Measurements from ENCODE around the gene ARID1B. TPM values are rescaled to one million over a fixed set of nuclear protein-coding genes. Genes with fewer than 3 reads are reported as not detected.

Gene ARID1B
- total and polyA plus RNA-seq, 9 of the 15 experiments (the other 6 are each of a cell fraction or from before 2014, with no cell fraction given): 12.5 to 50.5 (median 25.8) TPM

DNA sequence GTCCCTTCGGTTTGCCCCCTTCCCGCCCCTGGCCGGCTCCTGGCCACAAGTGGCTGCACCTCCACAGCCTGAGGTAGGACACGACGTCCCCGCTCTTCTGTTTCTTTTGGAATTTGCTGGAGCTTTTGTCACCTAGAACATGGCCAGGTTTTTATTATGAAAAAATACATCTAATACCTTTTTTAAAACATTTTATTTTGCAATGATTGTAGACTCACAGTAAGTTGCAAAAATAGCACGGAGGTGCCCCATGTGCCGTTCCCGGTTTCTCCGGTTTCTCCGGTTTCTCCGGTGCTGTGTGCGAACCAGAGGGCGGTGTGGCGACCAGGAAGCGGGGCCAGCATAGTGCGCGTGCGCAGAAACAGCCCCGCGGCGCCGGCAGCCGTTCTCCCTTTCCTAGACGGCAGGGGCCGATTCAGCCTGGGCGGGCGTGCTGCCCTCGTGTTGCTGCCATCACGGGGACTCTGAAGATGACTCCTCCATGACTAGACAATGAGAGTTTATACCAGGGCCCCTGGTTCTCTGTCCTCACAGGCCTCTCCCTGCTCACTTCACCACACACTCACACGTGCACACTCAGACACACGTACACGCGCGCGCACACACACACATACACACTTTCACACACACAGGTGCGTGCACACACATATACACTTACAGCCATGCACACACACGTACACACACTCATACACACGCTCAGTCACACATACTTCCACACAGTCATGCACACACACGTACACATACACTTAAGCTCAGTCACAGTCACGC lies 444.1 kb downstream of the ARID1B start (continued):
- TF ChIP-seq EZH2 (IDR thresholded peaks at IDR 0.05; ENCODE audit: borderline replicate concordance, low read depth, low read length): no peak
- no peak for TF ChIP-seq SIN3B (IDR thresholded peaks at IDR 0.05; ENCODE audit: low read depth)
- peak; percentile 72 for TF ChIP-seq MYC (IDR thresholded peaks at IDR 0.05; ENCODE audit: low read depth, low read length)
- TF ChIP-seq MYC (CRISPR knock-in tag; IDR thresholded peaks at IDR 0.05; ENCODE audit: borderline replicate concordance, low read depth): peak; percentile 25; the same call in 1 of the 2 replicates
- no peak for TF ChIP-seq STAT5B (CRISPR knock-in tag; IDR thresholded peaks at IDR 0.05)
- peak; percentile 63; the same call in 1 of the 2 replicates for TF ChIP-seq GTF2F1 (IDR thresholded peaks at IDR 0.05; ENCODE audit: low read depth, low read length)
- TF ChIP-seq, protein P1, sequence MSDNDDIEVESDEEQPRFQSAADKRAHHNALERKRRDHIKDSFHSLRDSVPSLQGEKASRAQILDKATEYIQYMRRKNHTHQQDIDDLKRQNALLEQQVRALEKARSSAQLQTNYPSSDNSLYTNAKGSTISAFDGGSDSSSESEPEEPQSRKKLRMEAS (CRISPR knock-in tag; IDR thresholded peaks at IDR 0.05): peak; percentile 94
- TF ChIP-seq, protein P2, sequence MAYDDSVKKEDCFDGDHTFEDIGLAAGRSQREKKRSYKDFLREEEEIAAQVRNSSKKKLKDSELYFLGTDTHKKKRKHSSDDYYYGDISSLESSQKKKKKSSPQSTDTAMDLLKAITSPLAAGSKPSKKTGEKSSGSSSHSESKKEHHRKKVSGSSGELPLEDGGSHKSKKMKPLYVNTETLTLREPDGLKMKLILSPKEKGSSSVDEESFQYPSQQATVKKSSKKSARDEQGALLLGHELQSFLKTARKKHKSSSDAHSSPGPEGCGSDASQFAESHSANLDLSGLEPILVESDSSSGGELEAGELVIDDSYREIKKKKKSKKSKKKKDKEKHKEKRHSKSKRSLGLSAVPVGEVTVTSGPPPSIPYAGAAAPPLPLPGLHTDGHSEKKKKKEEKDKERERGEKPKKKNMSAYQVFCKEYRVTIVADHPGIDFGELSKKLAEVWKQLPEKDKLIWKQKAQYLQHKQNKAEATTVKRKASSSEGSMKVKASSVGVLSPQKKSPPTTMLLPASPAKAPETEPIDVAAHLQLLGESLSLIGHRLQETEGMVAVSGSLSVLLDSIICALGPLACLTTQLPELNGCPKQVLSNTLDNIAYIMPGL (CRISPR knock-in tag; IDR thresholded peaks at IDR 0.05): peak; percentile 87; the same call in 1 of the 2 replicates
- TF ChIP-seq, protein P3, sequence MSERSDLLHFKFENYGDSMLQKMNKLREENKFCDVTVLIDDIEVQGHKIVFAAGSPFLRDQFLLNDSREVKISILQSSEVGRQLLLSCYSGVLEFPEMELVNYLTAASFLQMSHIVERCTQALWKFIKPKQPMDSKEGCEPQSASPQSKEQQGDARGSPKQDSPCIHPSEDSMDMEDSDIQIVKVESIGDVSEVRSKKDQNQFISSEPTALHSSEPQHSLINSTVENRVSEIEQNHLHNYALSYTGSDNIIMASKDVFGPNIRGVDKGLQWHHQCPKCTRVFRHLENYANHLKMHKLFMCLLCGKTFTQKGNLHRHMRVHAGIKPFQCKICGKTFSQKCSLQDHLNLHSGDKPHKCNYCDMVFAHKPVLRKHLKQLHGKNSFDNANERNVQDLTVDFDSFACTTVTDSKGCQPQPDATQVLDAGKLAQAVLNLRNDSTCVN (CRISPR knock-in tag; IDR thresholded peaks at IDR 0.05): peak; percentile 95
- TF ChIP-seq ZFP36 (IDR thresholded peaks at IDR 0.05; ENCODE audit: low read depth, low read length, partially characterized antibody): no peak
- no peak for TF ChIP-seq ZFP30 (CRISPR knock-in tag; IDR thresholded peaks at IDR 0.05; ENCODE audit: borderline replicate concordance)
- TF ChIP-seq SUPT5H (IDR thresholded peaks at IDR 0.05): peak; percentile 71
- TF ChIP-seq ZNF224 (CRISPR knock-in tag; IDR thresholded peaks at IDR 0.05): 0 out of 2 replicates have a peak, but pooled peaks have one; percentile 48
- TF ChIP-seq WHSC1 (IDR thresholded peaks at IDR 0.05; ENCODE audit: low read length): no peak
- no peak for TF ChIP-seq ESRRB (CRISPR knock-in tag; IDR thresholded peaks at IDR 0.05; ENCODE audit: borderline replicate concordance)
- TF ChIP-seq, protein P4, sequence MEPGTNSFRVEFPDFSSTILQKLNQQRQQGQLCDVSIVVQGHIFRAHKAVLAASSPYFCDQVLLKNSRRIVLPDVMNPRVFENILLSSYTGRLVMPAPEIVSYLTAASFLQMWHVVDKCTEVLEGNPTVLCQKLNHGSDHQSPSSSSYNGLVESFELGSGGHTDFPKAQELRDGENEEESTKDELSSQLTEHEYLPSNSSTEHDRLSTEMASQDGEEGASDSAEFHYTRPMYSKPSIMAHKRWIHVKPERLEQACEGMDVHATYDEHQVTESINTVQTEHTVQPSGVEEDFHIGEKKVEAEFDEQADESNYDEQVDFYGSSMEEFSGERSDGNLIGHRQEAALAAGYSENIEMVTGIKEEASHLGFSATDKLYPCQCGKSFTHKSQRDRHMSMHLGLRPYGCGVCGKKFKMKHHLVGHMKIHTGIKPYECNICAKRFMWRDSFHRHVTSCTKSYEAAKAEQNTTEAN (CRISPR knock-in tag; IDR thresholded peaks at IDR 0.05): no peak
- TF ChIP-seq DPF2 (IDR thresholded peaks at IDR 0.05): peak; percentile 69
- peak; percentile 83; the same call in 1 of the 2 replicates for TF ChIP-seq MYNN (IDR thresholded peaks at IDR 0.05)
- TF ChIP-seq MYNN (CRISPR knock-in tag; IDR thresholded peaks at IDR 0.05): no peak
- TF ChIP-seq ZSCAN32 (CRISPR knock-in tag; IDR thresholded peaks at IDR 0.05): no peak
- peak; percentile 69; the same call in 1 of the 2 replicates for TF ChIP-seq ZNF644 (tag; IDR thresholded peaks at IDR 0.05; ENCODE audit: low read depth)
- TF ChIP-seq STAG1 (CRISPR knock-in tag; IDR thresholded peaks at IDR 0.05; ENCODE audit: borderline replicate concordance): no peak
